HepG2 (cell line): ENCODE data around the gene C9orf50. TPM values are rescaled to one million over a fixed set of nuclear protein-coding genes. Genes with fewer than 3 reads are reported as not detected.

Experiments used
- EP300 ChIP-seq, 3 experiments: sonication (generic) in 1 of 3; formaldehyde crosslinking in 1 of 3; IDR thresholded peaks; 2 replicates each; pipeline versions ENCODE4 v1.5.1 to v1.6.1; 2011 to 2020; ENCODE audit warnings: low read depth in 2 of 3, low read length in 2 of 3, borderline replicate concordance in 1 of 3, improper control_type of control experiment in 1 of 3, mild to moderate bottlenecking in 1 of 3, missing genetic modification reagents in 1 of 3, moderate library complexity in 1 of 3
- GLI4 ChIP-seq: sonication (generic); formaldehyde crosslinking; IDR thresholded peaks from 2 replicates; pipeline ENCODE4 v1.5.1; 2020; ENCODE audit warnings: missing genetic modification reagents, mild to moderate bottlenecking, moderate library complexity, borderline replicate concordance
- HDAC1 ChIP-seq: sonication (generic); formaldehyde crosslinking; IDR thresholded peaks from 2 replicates; pipeline ENCODE4 v1.5.1; 2020; ENCODE audit warnings: mild to moderate bottlenecking, missing genetic modification reagents
- HINFP ChIP-seq: sonication (generic); formaldehyde crosslinking; IDR thresholded peaks from 2 replicates; pipeline ENCODE4 v1.4.0; 2020; ENCODE audit warnings: low read depth, mild to moderate bottlenecking, missing genetic modification reagents
- HMGXB4 ChIP-seq, 2 experiments: sonication (generic) in 1 of 2; formaldehyde crosslinking in 1 of 2; IDR thresholded peaks; 2 replicates each; pipeline versions ENCODE4 v1.4.0 to v1.6.1; 2018 to 2020; ENCODE audit warnings: missing genetic modification reagents in 2 of 2, borderline replicate concordance in 1 of 2, low read depth in 1 of 2, mild to moderate bottlenecking in 1 of 2, missing biosample characterization in 1 of 2
- MTF2 ChIP-seq: sonication (generic); formaldehyde crosslinking; IDR thresholded peaks from 2 replicates; pipeline ENCODE4 v1.5.0; 2020; ENCODE audit warnings: missing genetic modification reagents, borderline replicate concordance
- NFKBIZ ChIP-seq: IDR thresholded peaks from 2 replicates; pipeline ENCODE4 v1.6.1; 2018; ENCODE audit warnings: missing genetic modification reagents, missing compliant biosample characterization
- NKX3-1 ChIP-seq: sonication (generic); formaldehyde crosslinking; IDR thresholded peaks from 2 replicates; pipeline ENCODE4 v1.5.0; 2020; ENCODE audit warnings: missing genetic modification reagents
- PHF20 ChIP-seq: sonication (generic); formaldehyde crosslinking; IDR thresholded peaks from 2 replicates; pipeline ENCODE4 v1.5.0; 2020; ENCODE audit warnings: mild to moderate bottlenecking, missing genetic modification reagents
- RARG ChIP-seq: sonication (generic); formaldehyde crosslinking; IDR thresholded peaks from 2 replicates; pipeline ENCODE4 v1.4.0; 2020; ENCODE audit warnings: low read depth, mild to moderate bottlenecking, missing genetic modification reagents
- REXO4 ChIP-seq: sonication (generic); formaldehyde crosslinking; IDR thresholded peaks from 2 replicates; pipeline ENCODE4 v1.8.0; 2022; ENCODE audit warnings: missing genetic modification reagents, mild to moderate bottlenecking, borderline replicate concordance
- TGIF2 ChIP-seq: IDR thresholded peaks from 2 replicates; pipeline ENCODE4 v1.6.1; 2016; ENCODE audit warnings: control low read depth, missing compliant biosample characterization
- ZBTB14 ChIP-seq: sonication (generic); formaldehyde crosslinking; IDR thresholded peaks from 2 replicates; pipeline ENCODE4 v1.4.0; 2020; ENCODE audit warnings: missing genetic modification reagents
- ZBTB3 ChIP-seq: sonication (generic); formaldehyde crosslinking; IDR thresholded peaks from 2 replicates; pipeline ENCODE4 v1.4.0; 2020; ENCODE audit warnings: low read depth, mild to moderate bottlenecking, moderate library complexity, missing genetic modification reagents, borderline replicate concordance
- ZNF264 ChIP-seq: sonication (generic); formaldehyde crosslinking; IDR thresholded peaks from 2 replicates; pipeline ENCODE4 v1.4.0; 2020; ENCODE audit warnings: missing genetic modification reagents
- ZNF512B ChIP-seq: sonication (generic); formaldehyde crosslinking; IDR thresholded peaks from 2 replicates; pipeline ENCODE4 v1.5.1; 2020; ENCODE audit warnings: missing genetic modification reagents, mild to moderate bottlenecking, borderline replicate concordance
- ZNF563 ChIP-seq: sonication (generic); formaldehyde crosslinking; IDR thresholded peaks from 2 replicates; pipeline ENCODE4 v1.8.0; 2022; ENCODE audit warnings: mild to moderate bottlenecking, moderate library complexity, missing genetic modification reagents
- ZNF660 ChIP-seq: sonication (generic); formaldehyde crosslinking; IDR thresholded peaks from 2 replicates; pipeline ENCODE4 v1.5.1; 2020; ENCODE audit warnings: mild to moderate bottlenecking, low read depth, missing genetic modification reagents, borderline replicate concordance
- ZNF773 ChIP-seq: sonication (generic); formaldehyde crosslinking; IDR thresholded peaks from 2 replicates; pipeline ENCODE4 v1.4.0; 2020; ENCODE audit warnings: missing genetic modification reagents, borderline replicate concordance
- polyA plus RNA-seq, 8 experiments: library from polyadenylated mRNA; depleted of rRNA in 3 of 8; stranded (reverse) in 7 of 8; unstranded in 1 of 8; fragments of >200 nt; fragmentation: Illumina TruSeq in 4 of 8; extraction: Trizol in 4 of 8; gene quantifications; 2 replicates each; pipeline versions ENCODE4 v1.2.1 to v1.2.3, GENCODE V29; 2011 to 2016; ENCODE audit warnings: low read depth in 4 of 8, missing spikeins in 1 of 8, mixed read lengths in 1 of 8; ENCODE audit not compliant: insufficient read depth in 1 of 8
- total RNA-seq, 5 experiments: library from RNA; depleted of rRNA; stranded (reverse); fragments of >200 nt; fragmentation: Illumina TruSeq; extraction: Trizol; gene quantifications; 2 replicates each; pipeline ENCODE4 v1.2.3, GENCODE V29; 2016; ENCODE audit warnings: low read depth in 1 of 5

The C9orf50 gene
- total and polyA plus RNA-seq, 2 of the 13 experiments (the other 11 are each of a cell fraction or from before 2014, with no cell fraction given) = not detected

GRCh38 chr9:129597355-129598088, 23.4 kb downstream of the C9orf50 start (continued):
- TF ChIP-seq HMGXB4 (CRISPR knock-in tag; IDR thresholded peaks at IDR 0.05; ENCODE audit: borderline replicate concordance in 1 of 2, low read depth in 1 of 2) (peak; percentile 58 to 71; a peak in 2 of 4 replicates), NFKBIZ (CRISPR knock-in tag) (peak; percentile 81), ZNF773 (peak; percentile 41; the same call in 1 of the 2 replicates), RARG (CRISPR knock-in tag) (no peak), NKX3-1 (peak; percentile 40; the same call in 1 of the 2 replicates), HDAC1 (CRISPR knock-in tag) (peak; percentile 88), TGIF2 (CRISPR knock-in tag) (0 out of 2 replicates have a peak, but pooled peaks have one; percentile 24), ZNF660 (CRISPR knock-in tag) (no peak), ZBTB3 (CRISPR knock-in tag) (peak; percentile 28; the same call in 1 of the 2 replicates), ZNF512B (CRISPR knock-in tag) (0 out of 2 replicates have a peak, but pooled peaks have one; percentile 21), ZBTB14 (peak; percentile 46; the same call in 1 of the 2 replicates), PHF20 (CRISPR knock-in tag) (peak; percentile 53; the same call in 1 of the 2 replicates), ZNF563 (CRISPR knock-in tag) (no peak), HINFP (CRISPR knock-in tag) (0 out of 2 replicates have a peak, but pooled peaks have one; percentile 71), EP300 (IDR thresholded peaks at IDR 0.05; ENCODE audit: low read depth in 2 of 2, low read length in 2 of 2) (peak; percentile 91 to 96; a peak in 3 of 4 replicates), EP300 (CRISPR knock-in tag; IDR thresholded peaks at IDR 0.05; ENCODE audit: borderline replicate concordance) (peak; percentile 96), GLI4 (CRISPR knock-in tag) (peak; percentile 7; the same call in 1 of the 2 replicates), MTF2 (CRISPR knock-in tag) (no peak), REXO4 (CRISPR knock-in tag) (no peak), ZNF264 (peak; percentile 83; the same call in 1 of the 2 replicates)
